ENCODE results near the gene ABTB2. TPM values are rescaled to one million over a fixed set of nuclear protein-coding genes. Genes with fewer than 3 reads are reported as not detected.

The ABTB2 gene
- total and polyA plus RNA-seq, 2 of the 8 experiments (the other 6 are each of a cell fraction or from before 2014, with no cell fraction given) = 7.7 to 10.2 TPM

DNA sequence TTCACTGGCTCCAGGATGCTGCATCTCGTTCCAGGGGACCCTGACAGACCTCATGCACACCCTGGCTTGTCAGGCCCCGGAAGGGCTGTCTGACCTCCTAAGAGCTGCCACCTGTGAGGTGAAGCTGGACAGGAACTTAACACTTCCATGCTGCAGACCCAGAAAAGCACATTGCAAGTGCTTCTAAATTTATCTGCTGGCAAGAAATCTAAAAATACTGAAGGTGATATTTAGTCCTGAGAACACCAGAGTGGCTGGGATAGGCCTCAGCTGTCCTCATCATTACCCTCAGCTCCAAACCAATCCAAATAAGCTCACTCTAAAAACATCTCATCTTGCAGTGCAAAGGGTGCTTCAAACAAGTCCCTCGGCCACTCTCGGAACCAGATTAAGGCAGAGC is 46.7 kb downstream of the ABTB2 start:
- DNase-seq (ENCODE audit: low read depth in 1 of 2, low spot score in 2 of 2) = no peak
- H4K8ac ChIP-seq (ENCODE audit: extremely low read depth, insufficient read depth, low read length) = no peak overlapping the region
- no peak overlapping the region for H3K4me3 ChIP-seq (ENCODE audit: extremely low read depth in 1 of 4, insufficient read depth in 2 of 4, low read depth in 3 of 4, low read length in 4 of 4)
- ChIA-PET CTCF (ENCODE audit: partially characterized antibody) (interaction anchor here (0.7 to 1.7 kb wide), 3 partner anchors 9 to 137 kb away, joined by 4 to 5 read pairs (median 4); no protein-coding TSS in a partner anchor), POLR2A (ENCODE audit: partially characterized antibody) (interaction anchor here (0.5 to 0.6 kb wide), 2 partner anchors 34 to 46 kb away, joined by 3 read pairs; partner anchors contain the start of gene ABTB2)
- H3K9ac ChIP-seq (replicated peaks in 1 of 4; ENCODE audit: extremely low read depth in 1 of 4, low read depth in 3 of 4, low read length in 3 of 4) = no peak overlapping the region
- H2BK20ac ChIP-seq (ENCODE audit: low read length) = no peak overlapping the region
- H3K36me3 ChIP-seq (ENCODE audit: control insufficient read depth in 2 of 4, insufficient read depth in 4 of 4, low read length in 3 of 4) = no peaks in the 10 kb centered on the region
- no peaks in the 10 kb centered on the region for H3K27me3 ChIP-seq (replicated peaks in 1 of 4; ENCODE audit: control insufficient read depth in 3 of 4, extremely low read depth in 1 of 4, insufficient read depth in 3 of 4, low read length in 3 of 4)
- no peaks in the 10 kb centered on the region for H3K79me2 ChIP-seq (ENCODE audit: control insufficient read depth in 1 of 2, insufficient read depth in 2 of 2, low read length in 2 of 2)
- H4K5ac ChIP-seq (ENCODE audit: insufficient read length, low read depth, low read length) = no peak overlapping the region
- H4K91ac ChIP-seq (replicated peaks; ENCODE audit: insufficient read length, low read length) = no peak overlapping the region
- H3K79me1 ChIP-seq (ENCODE audit: low read depth, low read length) = no peaks in the 10 kb centered on the region
- H3K56ac ChIP-seq (replicated peaks; ENCODE audit: insufficient read length, low read depth, low read length) = no peak overlapping the region
- no peak overlapping the region for H3K27ac ChIP-seq (ENCODE audit: low read depth, low read length)
- H3K9me3 ChIP-seq (ENCODE audit: insufficient read depth in 2 of 2, low read depth in 1 of 2, low read length in 1 of 2) = no peaks in the 10 kb centered on the region
- no peak overlapping the region for H2BK120ac ChIP-seq (replicated peaks; ENCODE audit: low read depth, low read length)
- no peaks in the 10 kb centered on the region for H4K20me1 ChIP-seq (replicated peaks in 1 of 2; ENCODE audit: control insufficient read depth in 1 of 2, insufficient read depth in 2 of 2, low read length in 2 of 2)
- no peak overlapping the region for H2AFZ ChIP-seq (ENCODE audit: low read length)
- no peak overlapping the region for H2BK12ac ChIP-seq (ENCODE audit: low read depth, low read length)
- no peaks in the 10 kb centered on the region for H3K23me2 ChIP-seq (ENCODE audit: low read depth, low read length)
- peaks cover 4 to 19% (median 8%) of the 10 kb centered on the region in 4 experiments; a peak in 6 of 7 replicates for H3K4me1 ChIP-seq (replicated peaks in 1 of 4; ENCODE audit: control insufficient read depth in 3 of 4, insufficient read depth in 4 of 4, low read length in 3 of 4)
- no peak overlapping the region for H3K14ac ChIP-seq (ENCODE audit: insufficient read length)
- TF ChIP-seq SP4 (IDR thresholded peaks at IDR 0.05; ENCODE audit: low read length) (no peak), CTBP2 (IDR thresholded peaks at IDR 0.05; ENCODE audit: borderline replicate concordance, insufficient read depth, insufficient read length, low read length) (no peak), RAD21 (IDR thresholded peaks at IDR 0.05 in 1 of 2, conservative IDR thresholded peaks at IDR 0.05 in 1 of 2; ENCODE audit: low read depth in 2 of 2, low read length in 2 of 2) (no peak), BCL11A (IDR thresholded peaks at IDR 0.05; ENCODE audit: low read depth in 2 of 2, low read length in 2 of 2) (no peak), HDAC2 (IDR thresholded peaks at IDR 0.05; ENCODE audit: borderline replicate concordance in 1 of 2, low read depth in 2 of 2, low read length in 2 of 2) (no peak), SAP30 (IDR thresholded peaks at IDR 0.05; ENCODE audit: insufficient read depth, insufficient replicate concordance, low read length) (no peak), EP300 (IDR thresholded peaks at IDR 0.05; ENCODE audit: borderline replicate concordance in 1 of 2, low read depth in 2 of 2, low read length in 2 of 2) (no peak), NRF1 (IDR thresholded peaks at IDR 0.05; ENCODE audit: low read depth, low read length) (no peak), RFX5 (IDR thresholded peaks at IDR 0.05; ENCODE audit: borderline replicate concordance, low read depth, low read length) (no peak), TBP (IDR thresholded peaks at IDR 0.05; ENCODE audit: low read depth, low read length) (no peak), SIX5 (IDR thresholded peaks at IDR 0.05; ENCODE audit: low read depth, low read length) (no peak), SRF (IDR thresholded peaks at IDR 0.05; ENCODE audit: low read depth, low read length) (no peak), SP1 (IDR thresholded peaks at IDR 0.05; ENCODE audit: low read depth, low read length) (no peak)
- no peak overlapping the region for H2BK15ac ChIP-seq (ENCODE audit: low read length)
- H3K4me2 ChIP-seq (ENCODE audit: insufficient read depth in 1 of 2, low read depth in 2 of 2, low read length in 2 of 2) = no peak overlapping the region
- FAIRE-seq = no peak
- H2AK5ac ChIP-seq (ENCODE audit: low read depth, low read length) = no peak overlapping the region
- H3K18ac ChIP-seq (ENCODE audit: extremely low read depth, low read length) = no peak overlapping the region
- H3K23ac ChIP-seq (ENCODE audit: insufficient read length) = no peak overlapping the region
- H3K4ac ChIP-seq (replicated peaks; ENCODE audit: insufficient read length, low read depth, low read length) = no peak overlapping the region
- no peak overlapping the region for H2BK5ac ChIP-seq (ENCODE audit: low read depth, low read length)
- WGBS, 2 experiments (ENCODE audit: extremely low coverage in 1 of 2, insufficient coverage in 1 of 2, insufficient read length in 1 of 2, insufficient replicate concordance in 2 of 2, low coverage in 1 of 2, low lambda C conversion rate in 2 of 2, missing lambda C conversion rate in 1 of 2) = 91% methylated on average over 4 of the region's 4 CpGs; no CpG with 5 or more reads in 1 of the 2 experiments
